ENCODE measurements around the gene CCDC148.

DNA sequence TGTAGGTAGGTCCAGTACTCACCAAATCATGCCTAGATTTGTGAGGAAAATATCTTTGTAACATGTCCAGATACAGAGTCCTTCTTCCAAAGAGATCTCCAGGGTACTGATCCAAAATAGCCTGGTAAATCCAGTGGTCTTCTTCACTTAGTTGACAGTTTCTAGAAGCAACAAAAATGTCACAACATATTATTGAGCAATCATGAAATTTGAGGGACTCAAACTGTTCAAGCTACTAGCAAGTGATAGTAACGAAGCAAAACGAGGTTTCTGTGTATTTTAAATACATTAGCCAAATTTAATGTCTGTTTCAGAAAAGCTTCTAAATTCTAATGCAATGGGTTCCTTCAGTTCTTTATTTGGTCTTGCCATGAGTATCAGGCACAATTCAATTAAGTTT, 142.8 kb downstream of the CCDC148 start:
- no peak for TF ChIP-seq POLR2A (IDR thresholded peaks at IDR 0.05; ENCODE audit: extremely low read depth, insufficient read length)
- TF ChIP-seq, protein P1, sequence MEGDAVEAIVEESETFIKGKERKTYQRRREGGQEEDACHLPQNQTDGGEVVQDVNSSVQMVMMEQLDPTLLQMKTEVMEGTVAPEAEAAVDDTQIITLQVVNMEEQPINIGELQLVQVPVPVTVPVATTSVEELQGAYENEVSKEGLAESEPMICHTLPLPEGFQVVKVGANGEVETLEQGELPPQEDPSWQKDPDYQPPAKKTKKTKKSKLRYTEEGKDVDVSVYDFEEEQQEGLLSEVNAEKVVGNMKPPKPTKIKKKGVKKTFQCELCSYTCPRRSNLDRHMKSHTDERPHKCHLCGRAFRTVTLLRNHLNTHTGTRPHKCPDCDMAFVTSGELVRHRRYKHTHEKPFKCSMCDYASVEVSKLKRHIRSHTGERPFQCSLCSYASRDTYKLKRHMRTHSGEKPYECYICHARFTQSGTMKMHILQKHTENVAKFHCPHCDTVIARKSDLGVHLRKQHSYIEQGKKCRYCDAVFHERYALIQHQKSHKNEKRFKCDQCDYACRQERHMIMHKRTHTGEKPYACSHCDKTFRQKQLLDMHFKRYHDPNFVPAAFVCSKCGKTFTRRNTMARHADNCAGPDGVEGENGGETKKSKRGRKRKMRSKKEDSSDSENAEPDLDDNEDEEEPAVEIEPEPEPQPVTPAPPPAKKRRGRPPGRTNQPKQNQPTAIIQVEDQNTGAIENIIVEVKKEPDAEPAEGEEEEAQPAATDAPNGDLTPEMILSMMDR (IDR thresholded peaks at IDR 0.05; ENCODE audit: low read depth, low read length): no peak
- TF ChIP-seq, protein P2, sequence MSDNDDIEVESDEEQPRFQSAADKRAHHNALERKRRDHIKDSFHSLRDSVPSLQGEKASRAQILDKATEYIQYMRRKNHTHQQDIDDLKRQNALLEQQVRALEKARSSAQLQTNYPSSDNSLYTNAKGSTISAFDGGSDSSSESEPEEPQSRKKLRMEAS (IDR thresholded peaks at IDR 0.05; ENCODE audit: low read depth, low read length): no peak
- no peak for TF ChIP-seq MYC (IDR thresholded peaks at IDR 0.05; ENCODE audit: low read depth, low read length)

Measured in NB4 (cell line).